Activated CD8-positive, alpha-beta T cell treated with anti-CD3 and anti-CD28 coated beads for 36 hours (primary cell): ENCODE measurements around the gene PHC3. TPM values are rescaled to one million over a fixed set of nuclear protein-coding genes. Genes with fewer than 3 reads are reported as not detected.

Experiments used
- ATAC-seq: fragments of 200-7000 bp; cut with Tn5 transposase; one replicate; pipeline ENCODE4 v1.10.0; 2021; ENCODE audit warnings: mild to moderate bottlenecking, moderate library complexity
- CTCF ChIA-PET: fragments of 350-600 bp; sonication (Branson Sonifier 250); formaldehyde crosslinking; loops from one replicate; lab custom pipeline; 2021; ENCODE audit warnings: antibody characterized with exemption; lab: Charles Lee
- POLR2A ChIA-PET: fragments of 350-600 bp; sonication (Branson Sonifier 250); formaldehyde crosslinking; loops from one replicate; lab custom pipeline; 2021; ENCODE audit warnings: antibody characterized with exemption; lab: Charles Lee
- DNase-seq: peaks from one replicate; pipeline ENCODE4 v3.0.0-alpha.2; 2020
- H3K27ac Mint-ChIP-seq: one replicate; pipeline ENCODE4 v1.8.0; 2021; ENCODE audit warnings: mild to moderate bottlenecking, mixed read lengths
- H3K27me3 Mint-ChIP-seq: one replicate; pipeline ENCODE4 v1.8.0; 2021; ENCODE audit warnings: mixed read lengths
- H3K36me3 Mint-ChIP-seq: one replicate; pipeline ENCODE4 v1.8.0; 2021; ENCODE audit warnings: low read depth, mixed read lengths
- H3K4me1 Mint-ChIP-seq: one replicate; pipeline ENCODE4 v1.8.0; 2021; ENCODE audit warnings: low read depth, mixed read lengths
- H3K4me3 Mint-ChIP-seq: one replicate; pipeline ENCODE4 v1.8.0; 2021; ENCODE audit warnings: mild to moderate bottlenecking, moderate library complexity, mixed read lengths
- H3K9me3 Mint-ChIP-seq: one replicate; pipeline ENCODE4 v1.8.0; 2021; ENCODE audit warnings: mixed read lengths
- intact Hi-C: fragments of 100-400 bp; cut with micrococcal nuclease; formaldehyde crosslinking; loops from one replicate; pipeline ENCODE4 v1.10.0; 2022
- total RNA-seq, 2 experiments: library from RNA; stranded (reverse); gene quantifications; one replicate each; pipeline ENCODE4 v1.2.3, GENCODE V29; 2021
- TF ChIP-seq, protein P1 (sequence below): fragments of 200-600 bp; IDR thresholded peaks from one replicate; pipeline ENCODE4 v1.8.0; 2022; ENCODE audit warnings: antibody characterized with exemption, mild to moderate bottlenecking

PHC3 gene
- total RNA-seq, 2 experiments from 2014 or later = 50.1 to 53.0 TPM

DNA sequence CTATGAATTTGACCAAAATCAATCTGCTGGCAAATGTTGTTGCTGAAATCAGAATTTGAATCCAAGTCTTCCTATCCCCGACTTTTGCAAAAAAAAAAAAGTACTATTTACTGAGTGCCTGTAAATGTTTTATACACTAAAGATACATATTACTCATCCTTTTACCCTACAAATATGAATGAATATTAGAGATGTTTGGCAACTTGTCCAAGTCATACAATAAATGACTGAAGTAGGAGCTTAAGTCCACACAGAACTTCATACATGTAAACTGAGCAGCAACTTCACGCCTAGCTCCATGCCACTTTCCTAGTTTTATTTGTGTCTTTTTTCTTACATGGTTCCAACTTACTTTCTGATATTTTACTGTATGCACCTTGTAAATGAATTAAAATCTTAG, 39.2 kb downstream of the PHC3 start:
- TF ChIP-seq, protein P1, sequence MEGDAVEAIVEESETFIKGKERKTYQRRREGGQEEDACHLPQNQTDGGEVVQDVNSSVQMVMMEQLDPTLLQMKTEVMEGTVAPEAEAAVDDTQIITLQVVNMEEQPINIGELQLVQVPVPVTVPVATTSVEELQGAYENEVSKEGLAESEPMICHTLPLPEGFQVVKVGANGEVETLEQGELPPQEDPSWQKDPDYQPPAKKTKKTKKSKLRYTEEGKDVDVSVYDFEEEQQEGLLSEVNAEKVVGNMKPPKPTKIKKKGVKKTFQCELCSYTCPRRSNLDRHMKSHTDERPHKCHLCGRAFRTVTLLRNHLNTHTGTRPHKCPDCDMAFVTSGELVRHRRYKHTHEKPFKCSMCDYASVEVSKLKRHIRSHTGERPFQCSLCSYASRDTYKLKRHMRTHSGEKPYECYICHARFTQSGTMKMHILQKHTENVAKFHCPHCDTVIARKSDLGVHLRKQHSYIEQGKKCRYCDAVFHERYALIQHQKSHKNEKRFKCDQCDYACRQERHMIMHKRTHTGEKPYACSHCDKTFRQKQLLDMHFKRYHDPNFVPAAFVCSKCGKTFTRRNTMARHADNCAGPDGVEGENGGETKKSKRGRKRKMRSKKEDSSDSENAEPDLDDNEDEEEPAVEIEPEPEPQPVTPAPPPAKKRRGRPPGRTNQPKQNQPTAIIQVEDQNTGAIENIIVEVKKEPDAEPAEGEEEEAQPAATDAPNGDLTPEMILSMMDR = no peak
- intact Hi-C loops = no loop called here
- H3K4me1 Mint-ChIP-seq = peaks cover 23% of the 10 kb centered on the region
- no peaks in the 10 kb centered on the region for H3K27me3 Mint-ChIP-seq
- H3K27ac Mint-ChIP-seq = no peak overlapping the region
- CTCF ChIA-PET = interaction anchor here (0.9 to 2.3 kb wide), 3 partner anchors 7 to 47 kb away, joined by 3 to 7 read pairs (median 3); no protein-coding TSS in a partner anchor
- no peak overlapping the region for H3K4me3 Mint-ChIP-seq
- DNase-seq = no peak
- H3K36me3 Mint-ChIP-seq = peaks cover 23% of the 10 kb centered on the region
- POLR2A ChIA-PET = interaction anchor here (1.1 kb wide), 1 partner anchor 12 kb away, joined by 3 read pairs; no protein-coding TSS in a partner anchor
- ATAC-seq = no peak
- no peaks in the 10 kb centered on the region for H3K9me3 Mint-ChIP-seq

DNA sequence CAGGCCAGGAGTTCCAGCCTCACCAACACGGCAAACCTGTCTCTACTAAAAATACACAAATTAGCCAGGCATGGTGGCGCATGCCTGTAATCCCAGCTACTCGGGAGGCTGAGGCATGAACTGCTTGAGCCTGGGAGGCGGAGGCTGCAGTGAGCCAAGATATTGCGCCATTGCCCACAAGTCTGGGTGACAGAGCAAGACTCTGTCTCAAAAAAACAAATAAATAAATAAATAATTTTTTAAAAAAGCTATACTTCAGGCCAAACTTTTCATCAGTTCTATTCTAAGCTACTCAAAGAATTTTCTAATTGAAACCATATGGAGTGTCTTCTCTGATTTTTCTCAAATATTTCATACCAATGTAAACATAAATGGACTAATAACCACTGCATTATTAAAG, 43.5 kb downstream of the PHC3 start:
- no peaks in the 10 kb centered on the region for H3K27me3 Mint-ChIP-seq
- H3K4me3 Mint-ChIP-seq = no peak overlapping the region
- TF ChIP-seq, protein P1 = no peak
- ChIA-PET CTCF (no interaction called here), POLR2A (interaction anchor here (1.3 to 1.7 kb wide), 3 partner anchors 8 to 44 kb away, joined by 3 to 5 read pairs (median 3); partner anchors contain the start of gene PHC3)
- peaks cover 44% of the 10 kb centered on the region for H3K36me3 Mint-ChIP-seq
- ATAC-seq (no peak), DNase-seq (no peak)
- intact Hi-C loops = no loop called here
- H3K9me3 Mint-ChIP-seq = peaks cover 7% of the 10 kb centered on the region
- peaks cover 20% of the 10 kb centered on the region for H3K4me1 Mint-ChIP-seq
- no peak overlapping the region for H3K27ac Mint-ChIP-seq

DNA sequence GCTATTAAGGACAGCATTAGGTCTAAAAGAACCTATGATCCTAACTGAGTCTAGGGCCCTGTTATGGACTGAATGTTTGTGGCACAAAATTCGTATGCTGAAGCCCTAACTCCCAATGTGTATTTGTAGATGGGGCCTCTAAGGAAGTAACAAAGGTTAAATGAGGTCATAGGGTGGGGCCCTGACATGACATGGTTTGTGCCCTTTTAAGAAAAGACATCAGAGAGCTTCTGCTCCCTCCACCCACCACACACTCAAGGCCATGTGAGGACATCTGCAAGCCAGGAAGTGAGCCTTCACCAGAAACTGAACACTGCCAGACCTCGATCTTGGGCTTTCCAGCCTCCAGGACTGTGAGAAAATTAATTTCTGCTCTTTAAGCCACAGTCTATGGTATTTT, 49.2 kb downstream of the PHC3 start:
- Mint-ChIP-seq H3K4me1 (peaks cover 46% of the 10 kb centered on the region), H3K36me3 (peaks cover 69% of the 10 kb centered on the region), H3K27ac (peak overlapping the region; percentile 66), H3K9me3 (peaks cover 11% of the 10 kb centered on the region), H3K4me3 (no peak overlapping the region), H3K27me3 (no peaks in the 10 kb centered on the region)
- peak; percentile 86 for ATAC-seq
- intact Hi-C loops = no loop called here
- peak; percentile 80 for DNase-seq
- ChIA-PET CTCF (no interaction called here), POLR2A (interaction anchor here (0.6 kb wide), 2 partner anchors 44 to 69 kb away, joined by 3 to 7 read pairs; no protein-coding TSS in a partner anchor)
- TF ChIP-seq, protein P1 = no peak

DNA sequence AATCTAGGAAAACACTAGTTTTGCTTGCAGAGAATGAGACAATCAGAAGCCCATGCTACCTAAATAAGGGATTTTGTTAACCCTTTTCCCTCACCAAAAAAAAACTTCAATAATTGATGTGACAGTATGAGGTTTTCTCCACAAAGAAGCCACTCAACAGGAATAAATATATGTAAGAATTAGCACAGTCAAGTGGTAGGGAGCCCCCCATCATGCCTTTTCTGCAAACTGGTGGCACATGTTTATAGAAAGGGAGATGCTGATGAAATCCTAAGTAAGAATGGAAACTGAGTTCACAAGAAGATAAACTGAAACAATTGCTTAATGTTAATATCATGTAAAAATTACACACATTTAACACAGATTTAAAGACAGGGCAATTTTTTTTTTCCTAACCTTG, 51.0 kb downstream of the PHC3 start:
- intact Hi-C loops = no loop called here

DNA sequence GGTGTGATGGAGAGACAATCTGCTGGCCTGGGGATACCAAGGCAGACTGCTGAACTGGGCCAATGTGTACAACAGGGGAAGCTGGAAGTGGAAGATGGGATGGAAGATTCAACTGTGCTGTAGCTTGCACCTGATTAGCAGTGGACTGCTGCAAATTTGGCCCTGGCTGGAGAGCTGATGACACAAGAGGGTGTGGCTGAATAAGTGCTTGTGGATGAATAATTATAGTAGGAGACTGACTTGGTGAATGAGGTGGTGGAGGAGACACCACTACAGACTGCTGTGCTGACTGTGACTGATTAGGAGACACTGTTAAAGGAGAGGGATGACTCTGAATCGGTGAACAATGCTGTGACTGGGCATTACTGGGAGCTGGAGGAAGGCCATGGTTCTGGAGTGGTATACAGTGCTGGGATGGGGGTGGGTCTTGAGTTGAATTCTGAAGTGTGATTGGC, 52.5 kb downstream of the PHC3 start:
- ChIA-PET CTCF (interaction anchor here (0.6 to 1.2 kb wide), 4 partner anchors 11 to 36 kb away, joined by 3 to 4 read pairs (median 3); no protein-coding TSS in a partner anchor), POLR2A (interaction anchor here (0.8 to 1.1 kb wide), 2 partner anchors 9 to 364 kb away, joined by 3 to 5 read pairs; partner anchors contain the start of gene TERC)
- TF ChIP-seq, protein P1 = no peak
- no peaks in the 10 kb centered on the region for H3K27me3 Mint-ChIP-seq
- ATAC-seq = peak; percentile 71
- peak overlapping the region; percentile 81 for H3K27ac Mint-ChIP-seq
- intact Hi-C loops = no loop called here
- peaks cover 11% of the 10 kb centered on the region for H3K9me3 Mint-ChIP-seq
- H3K36me3 Mint-ChIP-seq = peaks cover 48% of the 10 kb centered on the region
- H3K4me1 Mint-ChIP-seq = peaks cover 39% of the 10 kb centered on the region
- peak; percentile 26 for DNase-seq
- peak overlapping the region; percentile 9 for H3K4me3 Mint-ChIP-seq

More for the DNA sequence above, 51.0 kb downstream of the PHC3 start:
- Mint-ChIP-seq H3K27me3 (no peaks in the 10 kb centered on the region), H3K9me3 (peaks cover 11% of the 10 kb centered on the region), H3K36me3 (peaks cover 56% of the 10 kb centered on the region), H3K27ac (peak overlapping the region; percentile 29), H3K4me3 (no peak overlapping the region), H3K4me1 (peaks cover 39% of the 10 kb centered on the region)
- no peak for ATAC-seq
- TF ChIP-seq, protein P1 = no peak
- CTCF ChIA-PET = interaction anchor here (0.6 kb wide), 1 partner anchor 39 kb away, joined by 3 read pairs; no protein-coding TSS in a partner anchor
- DNase-seq = no peak
- POLR2A ChIA-PET = no interaction called here
